ENCODE results near the gene CRIP1.

The CRIP1 gene

DNA sequence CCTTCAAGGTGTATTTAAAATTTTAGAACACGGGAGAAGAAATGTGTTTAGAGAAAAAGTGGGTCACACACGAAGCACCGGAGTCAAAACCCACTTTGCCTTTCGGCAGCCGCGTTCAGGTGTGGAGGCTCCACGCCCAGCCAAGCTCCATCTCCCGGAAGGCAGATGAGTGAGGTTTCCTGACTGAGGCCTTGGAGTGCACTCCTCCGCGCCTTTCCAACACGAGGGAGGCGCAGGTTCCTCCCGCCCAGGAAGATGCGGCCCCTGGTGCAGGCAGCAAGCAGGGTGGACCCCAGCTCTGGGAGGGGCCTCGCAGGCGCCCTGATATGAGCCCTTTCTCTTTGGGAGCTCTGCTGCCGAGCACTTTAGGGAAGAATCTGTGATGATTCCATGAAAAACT lies 44.6 kb upstream of the CRIP1 start:
- Histone ChIP-seq H3K36me3 (replicated peaks in 1 of 2; ENCODE audit: control insufficient read depth in 2 of 2, insufficient read depth in 2 of 2, low read length in 2 of 2) (peaks cover 32 to 73% of the 10 kb centered on the region in 2 donors), H2AFZ (ENCODE audit: low read length) (no peak overlapping the region), H4K91ac (ENCODE audit: low read depth, low read length, poor library complexity) (no peak overlapping the region), H3K27me3 (ENCODE audit: control insufficient read depth in 3 of 3, insufficient read depth in 3 of 3, low read depth in 1 of 3, low read length in 3 of 3) (no peaks in the 10 kb centered on the region), H3K4me2 (ENCODE audit: insufficient read depth, low read length, poor library complexity, severe bottlenecking) (no peak overlapping the region), H2BK120ac (ENCODE audit: low read depth, low read length) (no peak overlapping the region), H3K18ac (ENCODE audit: low read length) (no peak overlapping the region), H2BK15ac (ENCODE audit: low read length) (no peak overlapping the region), H3K27ac (replicated peaks; ENCODE audit: low read length) (no peak overlapping the region), H2AK5ac (ENCODE audit: low read depth, low read length) (no peak overlapping the region), H4K8ac (ENCODE audit: low read depth, low read length) (no peak overlapping the region), H3K14ac (ENCODE audit: low read length) (peak overlapping the region; percentile 63), H3K4me1 (ENCODE audit: control insufficient read depth in 2 of 2, insufficient read depth in 1 of 2, low read depth in 1 of 2, low read length in 2 of 2) (no peaks in the 10 kb centered on the region), H3K4ac (ENCODE audit: low read length) (no peak overlapping the region), H3K9me3 (replicated peaks in 1 of 2; ENCODE audit: control insufficient read depth in 2 of 2, insufficient read depth in 1 of 2, low read depth in 1 of 2, low read length in 2 of 2) (no peaks in the 10 kb centered on the region), H2BK5ac (ENCODE audit: low read length) (no peak overlapping the region), H3K9ac (ENCODE audit: low read depth, low read length, poor library complexity) (no peak overlapping the region), H3K23ac (ENCODE audit: low read depth, low read length, poor library complexity) (no peak overlapping the region), H3K4me3 (ENCODE audit: low read length in 2 of 2) (no peak overlapping the region), H2BK12ac (ENCODE audit: low read length) (no peak overlapping the region), H3K79me1 (ENCODE audit: low read depth, low read length) (peaks cover 40% of the 10 kb centered on the region)
- no CpG with 5 or more reads among the region's 17 CpGs for WGBS, 2 donors (ENCODE audit: extremely low coverage in 2 of 2, insufficient read length in 2 of 2, insufficient replicate concordance in 1 of 2)
- no peak for DNase-seq (ENCODE audit: low spot score)

- Histone ChIP-seq H3K9me3 (replicated peaks in 1 of 2; ENCODE audit: control insufficient read depth in 2 of 2, insufficient read depth in 1 of 2, low read depth in 1 of 2, low read length in 2 of 2) (no peaks in the 10 kb centered on the region), H3K4me1 (ENCODE audit: control insufficient read depth in 2 of 2, insufficient read depth in 1 of 2, low read depth in 1 of 2, low read length in 2 of 2) (no peaks in the 10 kb centered on the region), H3K9ac (ENCODE audit: low read depth, low read length, poor library complexity) (peak overlapping the region; percentile 38), H3K18ac (ENCODE audit: low read length) (no peak overlapping the region), H3K23ac (ENCODE audit: low read depth, low read length, poor library complexity) (peak overlapping the region; percentile 27), H3K14ac (ENCODE audit: low read length) (no peak overlapping the region), H3K4ac (ENCODE audit: low read length) (no peak overlapping the region), H3K79me1 (ENCODE audit: low read depth, low read length) (peaks cover 36% of the 10 kb centered on the region), H2AK5ac (ENCODE audit: low read depth, low read length) (no peak overlapping the region), H2BK12ac (ENCODE audit: low read length) (no peak overlapping the region), H3K27ac (replicated peaks; ENCODE audit: low read length) (no peak overlapping the region), H2BK5ac (ENCODE audit: low read length) (no peak overlapping the region), H2BK120ac (ENCODE audit: low read depth, low read length) (no peak overlapping the region), H3K4me3 (ENCODE audit: low read length in 2 of 2) (no peak overlapping the region), H2AFZ (ENCODE audit: low read length) (no peak overlapping the region), H3K27me3 (ENCODE audit: control insufficient read depth in 3 of 3, insufficient read depth in 3 of 3, low read depth in 1 of 3, low read length in 3 of 3) (no peaks in the 10 kb centered on the region), H4K8ac (ENCODE audit: low read depth, low read length) (no peak overlapping the region), H3K4me2 (ENCODE audit: insufficient read depth, low read length, poor library complexity, severe bottlenecking) (no peak overlapping the region), H4K91ac (ENCODE audit: low read depth, low read length, poor library complexity) (no peak overlapping the region), H2BK15ac (ENCODE audit: low read length) (no peak overlapping the region), H3K36me3 (replicated peaks in 1 of 2; ENCODE audit: control insufficient read depth in 2 of 2, insufficient read depth in 2 of 2, low read length in 2 of 2) (peaks cover 29 to 66% of the 10 kb centered on the region in 2 donors)
- WGBS, 2 donors (ENCODE audit: extremely low coverage in 2 of 2, insufficient read length in 2 of 2, insufficient replicate concordance in 1 of 2) = no CpG with 5 or more reads among the region's 12 CpGs
- no peak for DNase-seq (ENCODE audit: low spot score)
Measured at GRCh38 chr14:105442834-105443233, 43.9 kb upstream of the CRIP1 start.

DNA sequence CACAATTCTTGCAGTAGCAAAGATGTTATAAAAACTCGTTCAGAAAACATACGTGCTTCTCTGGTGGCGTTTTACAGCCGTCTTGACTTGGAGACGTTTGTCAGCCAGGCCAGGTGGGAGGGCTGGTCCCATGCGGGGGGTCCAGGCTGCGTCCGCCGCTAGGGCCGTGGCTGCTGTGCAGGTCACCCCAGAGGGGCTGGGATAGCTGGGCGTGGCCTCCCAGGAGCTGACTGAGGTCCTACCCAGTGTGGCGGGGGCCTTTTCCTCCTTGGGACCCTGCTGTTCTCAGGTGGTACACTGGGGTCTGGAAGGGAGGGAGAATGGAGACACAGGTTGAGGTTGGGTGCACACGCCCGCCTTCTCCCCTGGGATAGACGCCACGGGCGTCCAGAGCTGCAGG lies 41.8 kb upstream of the CRIP1 start:
- Histone ChIP-seq H2BK12ac (ENCODE audit: low read length) (peak overlapping the region; percentile 73), H3K4me1 (ENCODE audit: control insufficient read depth in 2 of 2, insufficient read depth in 1 of 2, low read depth in 1 of 2, low read length in 2 of 2) (no peaks in the 10 kb centered on the region), H4K91ac (ENCODE audit: low read depth, low read length, poor library complexity) (no peak overlapping the region), H3K36me3 (replicated peaks in 1 of 2; ENCODE audit: control insufficient read depth in 2 of 2, insufficient read depth in 2 of 2, low read length in 2 of 2) (peaks cover 29 to 61% of the 10 kb centered on the region in 2 donors), H3K4me2 (ENCODE audit: insufficient read depth, low read length, poor library complexity, severe bottlenecking) (no peak overlapping the region), H3K23ac (ENCODE audit: low read depth, low read length, poor library complexity) (no peak overlapping the region), H3K4me3 (ENCODE audit: low read length in 2 of 2) (no peak overlapping the region), H3K79me1 (ENCODE audit: low read depth, low read length) (peaks cover 33% of the 10 kb centered on the region), H2BK15ac (ENCODE audit: low read length) (no peak overlapping the region), H3K4ac (ENCODE audit: low read length) (no peak overlapping the region), H2AFZ (ENCODE audit: low read length) (no peak overlapping the region), H2BK120ac (ENCODE audit: low read depth, low read length) (no peak overlapping the region), H3K9me3 (replicated peaks in 1 of 2; ENCODE audit: control insufficient read depth in 2 of 2, insufficient read depth in 1 of 2, low read depth in 1 of 2, low read length in 2 of 2) (no peaks in the 10 kb centered on the region), H2AK5ac (ENCODE audit: low read depth, low read length) (no peak overlapping the region), H3K18ac (ENCODE audit: low read length) (peak overlapping the region; percentile 28), H3K27ac (replicated peaks; ENCODE audit: low read length) (no peak overlapping the region), H3K14ac (ENCODE audit: low read length) (peak overlapping the region; percentile 21), H3K9ac (ENCODE audit: low read depth, low read length, poor library complexity) (no peak overlapping the region), H2BK5ac (ENCODE audit: low read length) (no peak overlapping the region), H3K27me3 (ENCODE audit: control insufficient read depth in 3 of 3, insufficient read depth in 3 of 3, low read depth in 1 of 3, low read length in 3 of 3) (no peaks in the 10 kb centered on the region), H4K8ac (ENCODE audit: low read depth, low read length) (peak overlapping the region; percentile 43)
- no CpG with 5 or more reads among the region's 17 CpGs for WGBS, 2 donors (ENCODE audit: extremely low coverage in 2 of 2, insufficient read length in 2 of 2, insufficient replicate concordance in 1 of 2)
- no peak for DNase-seq (ENCODE audit: low spot score)

- no peak overlapping the region for H4K91ac ChIP-seq (ENCODE audit: low read depth, low read length, poor library complexity)
- H3K23ac ChIP-seq (ENCODE audit: low read depth, low read length, poor library complexity) = peak overlapping the region; percentile 73
- no CpG with 5 or more reads among the region's 24 CpGs for WGBS, 2 donors (ENCODE audit: extremely low coverage in 2 of 2, insufficient read length in 2 of 2, insufficient replicate concordance in 1 of 2)
- peaks cover 33 to 61% of the 10 kb centered on the region in 2 donors for H3K36me3 ChIP-seq (replicated peaks in 1 of 2; ENCODE audit: control insufficient read depth in 2 of 2, insufficient read depth in 2 of 2, low read length in 2 of 2)
- no peak overlapping the region for H2AFZ ChIP-seq (ENCODE audit: low read length)
- no peak overlapping the region for H3K14ac ChIP-seq (ENCODE audit: low read length)
- no peak overlapping the region for H2BK120ac ChIP-seq (ENCODE audit: low read depth, low read length)
- H3K4me2 ChIP-seq (ENCODE audit: insufficient read depth, low read length, poor library complexity, severe bottlenecking) = no peak overlapping the region
- no peaks in the 10 kb centered on the region for H3K27me3 ChIP-seq (ENCODE audit: control insufficient read depth in 3 of 3, insufficient read depth in 3 of 3, low read depth in 1 of 3, low read length in 3 of 3)
- H2BK5ac ChIP-seq (ENCODE audit: low read length) = no peak overlapping the region
- H3K18ac ChIP-seq (ENCODE audit: low read length) = no peak overlapping the region
- H2BK15ac ChIP-seq (ENCODE audit: low read length) = no peak overlapping the region
- peak overlapping the region; percentile 44 for H3K9ac ChIP-seq (ENCODE audit: low read depth, low read length, poor library complexity)
- H3K4ac ChIP-seq (ENCODE audit: low read length) = no peak overlapping the region
- H4K8ac ChIP-seq (ENCODE audit: low read depth, low read length) = peak overlapping the region; percentile 43
- H3K9me3 ChIP-seq (replicated peaks in 1 of 2; ENCODE audit: control insufficient read depth in 2 of 2, insufficient read depth in 1 of 2, low read depth in 1 of 2, low read length in 2 of 2) = no peaks in the 10 kb centered on the region
- DNase-seq (ENCODE audit: low spot score) = no peak
- H3K4me3 ChIP-seq (ENCODE audit: low read length in 2 of 2) = no peak overlapping the region
- H3K27ac ChIP-seq (replicated peaks; ENCODE audit: low read length) = no peak overlapping the region
- H3K79me1 ChIP-seq (ENCODE audit: low read depth, low read length) = peaks cover 32% of the 10 kb centered on the region
- H2BK12ac ChIP-seq (ENCODE audit: low read length) = no peak overlapping the region
- no peaks in the 10 kb centered on the region for H3K4me1 ChIP-seq (ENCODE audit: control insufficient read depth in 2 of 2, insufficient read depth in 1 of 2, low read depth in 1 of 2, low read length in 2 of 2)
- H2AK5ac ChIP-seq (ENCODE audit: low read depth, low read length) = no peak overlapping the region
Measured at GRCh38 chr14:105445290-105445689, 41.4 kb upstream of the CRIP1 start.

Measured in neuronal stem cell (in vitro differentiated cells).